ENCODE results near the gene FTH1.

DNA sequence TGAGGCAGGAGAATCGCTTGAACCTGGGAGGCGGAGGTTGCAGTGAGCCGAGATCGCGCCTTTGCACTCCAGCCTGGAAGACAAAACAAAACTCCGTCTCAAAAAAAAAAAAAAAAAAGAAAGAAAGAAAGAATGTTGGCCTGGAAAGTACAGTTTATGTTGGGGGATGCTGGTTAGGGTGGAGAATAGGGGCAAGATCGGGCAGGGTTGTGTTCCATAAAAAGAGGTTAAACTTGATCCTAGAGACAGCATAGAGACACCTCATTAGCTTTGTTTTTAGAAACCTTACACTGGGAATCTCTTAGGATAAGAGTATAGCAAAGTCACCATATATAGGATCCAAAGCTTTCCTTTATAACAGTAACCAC is 1.9 kb upstream of the FTH1 start:
- TF ChIP-seq CTCF (IDR thresholded peaks at IDR 0.05): no peak
- TF ChIP-seq POLR2A (IDR thresholded peaks at IDR 0.05): no peak
